GM23338 (cell line): ENCODE data around the gene HCAR1. TPM values are rescaled to one million over a fixed set of nuclear protein-coding genes. Genes with fewer than 3 reads are reported as not detected.

Experiments
- ATAC-seq: fragments of 200-7000 bp; cut with Tn5 transposase; 3 replicates; pipeline ENCODE4 v1.9.1; 2020
- DNase-seq: peaks from one replicate; pipeline ENCODE4 v3.0.0-alpha.2; 2015; ENCODE audit warnings: low spot score
- H2AFZ ChIP-seq: fragments of 200-600 bp; sonication (generic); 2 replicates; pipeline ENCODE4 v1.8.0; 2016; ENCODE audit warnings: antibody characterized with exemption, mild to moderate bottlenecking, moderate library complexity
- H3F3A ChIP-seq: fragments of 200-600 bp; sonication (generic); replicated peaks from 2 replicates; pipeline ENCODE4 v1.8.0; 2017; ENCODE audit warnings: antibody characterized with exemption, mixed run types, low read depth
- H3K27ac ChIP-seq: fragments of 200-600 bp; sonication (generic); 2 replicates; pipeline ENCODE4 v1.6.1; 2016; ENCODE audit warnings: low read depth
- H3K27me3 ChIP-seq: fragments of 200-600 bp; sonication (generic); 2 replicates; pipeline ENCODE4 v1.8.0; 2016; ENCODE audit warnings: mild to moderate bottlenecking, mixed run types, moderate library complexity; ENCODE audit not compliant: insufficient read depth
- H3K36me3 ChIP-seq: fragments of 200-600 bp; sonication (generic); 2 replicates; pipeline ENCODE4 v1.8.0; 2016; ENCODE audit warnings: mild to moderate bottlenecking; ENCODE audit not compliant: insufficient read depth
- H3K4me1 ChIP-seq: fragments of 200-600 bp; sonication (generic); 2 replicates; pipeline ENCODE4 v1.8.0; 2016; ENCODE audit warnings: mild to moderate bottlenecking, moderate library complexity; ENCODE audit not compliant: insufficient read depth
- H3K4me2 ChIP-seq: fragments of 200-600 bp; sonication (generic); 2 replicates; pipeline ENCODE4 v1.7.1; 2017; ENCODE audit warnings: mixed run types
- H3K4me3 ChIP-seq: fragments of 200-600 bp; sonication (generic); 2 replicates; pipeline ENCODE4 v1.6.1; 2016; ENCODE audit warnings: mixed run types
- H3K79me2 ChIP-seq: fragments of 200-600 bp; sonication (generic); replicated peaks from 2 replicates; pipeline ENCODE4 v1.8.0; 2017; ENCODE audit warnings: mild to moderate bottlenecking; ENCODE audit not compliant: insufficient read depth
- H3K9me2 ChIP-seq: fragments of 200-600 bp; sonication (generic); 2 replicates; pipeline ENCODE4 v1.8.0; 2017; ENCODE audit not compliant: insufficient read depth
- H4K20me1 ChIP-seq: fragments of 200-600 bp; sonication (generic); replicated peaks from 2 replicates; pipeline ENCODE4 v1.8.0; 2017; ENCODE audit warnings: mild to moderate bottlenecking; ENCODE audit not compliant: insufficient read depth
- H3K27ac Mint-ChIP-seq: 2 replicates; pipeline ENCODE4 v1.8.0; 2020; ENCODE audit warnings: inconsistent platforms, mild to moderate bottlenecking, moderate library complexity, mixed read lengths
- H3K27me3 Mint-ChIP-seq: 3 replicates; pipeline ENCODE4 v1.8.0; 2022; ENCODE audit warnings: low read depth, mild to moderate bottlenecking, moderate library complexity, mixed read lengths, inconsistent platforms; ENCODE audit not compliant: insufficient read depth, poor library complexity
- H3K36me3 Mint-ChIP-seq: 3 replicates; pipeline ENCODE4 v1.8.0; 2021; ENCODE audit warnings: low read depth, mild to moderate bottlenecking, inconsistent platforms, moderate library complexity, mixed read lengths
- H3K4me1 Mint-ChIP-seq: 3 replicates; pipeline ENCODE4 v1.8.0; 2020; ENCODE audit warnings: mild to moderate bottlenecking, inconsistent platforms, mixed read lengths
- H3K4me3 Mint-ChIP-seq: 3 replicates; pipeline ENCODE4 v1.8.0; 2021; ENCODE audit warnings: moderate library complexity, mild to moderate bottlenecking, inconsistent platforms, mixed read lengths
- H3K9me3 Mint-ChIP-seq: 3 replicates; pipeline ENCODE4 v1.8.0; 2020; ENCODE audit warnings: moderate library complexity, mild to moderate bottlenecking, inconsistent platforms, mixed read lengths
- CREB1 ChIP-seq: fragments of 250-450 bp; sonication (Bioruptor Pico); IDR thresholded peaks from 2 replicates; pipeline ENCODE4 v1.5.0; 2020; ENCODE audit warnings: low read depth, mild to moderate bottlenecking, moderate library complexity
- EZH2 ChIP-seq: fragments of 200-600 bp; sonication (generic); IDR thresholded peaks from one replicate; pipeline ENCODE4 v1.8.0; 2017; ENCODE audit warnings: antibody characterized with exemption, mild to moderate bottlenecking, low read depth; ENCODE audit not compliant: unreplicated experiment
- EZH2phosphoT487 ChIP-seq: fragments of 200-600 bp; sonication (generic); IDR thresholded peaks from one replicate; pipeline ENCODE4 v1.8.1; 2018; ENCODE audit warnings: antibody characterized with exemption; ENCODE audit not compliant: unreplicated experiment
- JUNB ChIP-seq: IDR thresholded peaks from one replicate; pipeline ENCODE4 v1.6.1; 2016; ENCODE audit warnings: antibody characterized with exemption; ENCODE audit not compliant: unreplicated experiment
- NANOG ChIP-seq: IDR thresholded peaks from 2 replicates; pipeline ENCODE4 v1.6.1; 2016; ENCODE audit warnings: antibody characterized with exemption, borderline replicate concordance
- POLR2AphosphoS5 ChIP-seq: IDR thresholded peaks from 2 replicates; pipeline ENCODE4 v1.6.1; 2016; ENCODE audit warnings: antibody characterized with exemption, low read depth
- STAT1 ChIP-seq: IDR thresholded peaks from one replicate; pipeline ENCODE4 v1.6.1; 2016; ENCODE audit warnings: antibody characterized with exemption; ENCODE audit not compliant: unreplicated experiment
- ZNF114 ChIP-seq: fragments of 250-450 bp; sonication (Bioruptor Pico); IDR thresholded peaks from 2 replicates; pipeline ENCODE4 v1.5.0; 2020; ENCODE audit warnings: mild to moderate bottlenecking, moderate library complexity
- ZNF331 ChIP-seq: fragments of 250-450 bp; sonication (Bioruptor Pico); IDR thresholded peaks from 2 replicates; pipeline ENCODE4 v1.5.0; 2020; ENCODE audit warnings: low read depth, mild to moderate bottlenecking, moderate library complexity
- polyA plus RNA-seq: library from polyadenylated mRNA; unstranded; fragments of >200 nt; fragmentation: Nextera tagmentation; extraction: Ambion mirVana; gene quantifications from 2 replicates; pipeline ENCODE4 v1.2.1, GENCODE V29; 2016
- total RNA-seq: library from RNA; depleted of rRNA; stranded (reverse); fragments of >200 nt; shearing (Covaris generic); gene quantifications from 2 replicates; pipeline ENCODE4 v1.2.3, GENCODE V29; 2014
- TF ChIP-seq, protein P1 (sequence below), 2 experiments: fragments of 200-600 bp in 1 of 2; sonication (generic) in 1 of 2; conservative IDR thresholded peaks; 2 replicates each; pipeline versions ENCODE4 v1.5.1 to v1.6.1; 2016 to 2017; ENCODE audit warnings: antibody characterized with exemption in 2 of 2, low read depth in 2 of 2, mild to moderate bottlenecking in 2 of 2, moderate library complexity in 1 of 2
- TF ChIP-seq, protein P2 (sequence below): IDR thresholded peaks from one replicate; pipeline ENCODE4 v1.6.1; 2018; ENCODE audit warnings: antibody characterized with exemption; ENCODE audit not compliant: unreplicated experiment
- TF ChIP-seq, protein P3 (sequence below): IDR thresholded peaks from 2 replicates; pipeline ENCODE4 v1.6.1; 2016; ENCODE audit warnings: antibody characterized with exemption
- TF ChIP-seq, protein P4 (sequence below): fragments of 250-450 bp; sonication (Bioruptor Pico); IDR thresholded peaks from 2 replicates; pipeline ENCODE4 v1.5.0; 2020; ENCODE audit warnings: mild to moderate bottlenecking, moderate library complexity

HCAR1 gene
- total and polyA plus RNA-seq, 2 experiments from 2014 or later = 0.17 TPM; not detected in 1

DNA sequence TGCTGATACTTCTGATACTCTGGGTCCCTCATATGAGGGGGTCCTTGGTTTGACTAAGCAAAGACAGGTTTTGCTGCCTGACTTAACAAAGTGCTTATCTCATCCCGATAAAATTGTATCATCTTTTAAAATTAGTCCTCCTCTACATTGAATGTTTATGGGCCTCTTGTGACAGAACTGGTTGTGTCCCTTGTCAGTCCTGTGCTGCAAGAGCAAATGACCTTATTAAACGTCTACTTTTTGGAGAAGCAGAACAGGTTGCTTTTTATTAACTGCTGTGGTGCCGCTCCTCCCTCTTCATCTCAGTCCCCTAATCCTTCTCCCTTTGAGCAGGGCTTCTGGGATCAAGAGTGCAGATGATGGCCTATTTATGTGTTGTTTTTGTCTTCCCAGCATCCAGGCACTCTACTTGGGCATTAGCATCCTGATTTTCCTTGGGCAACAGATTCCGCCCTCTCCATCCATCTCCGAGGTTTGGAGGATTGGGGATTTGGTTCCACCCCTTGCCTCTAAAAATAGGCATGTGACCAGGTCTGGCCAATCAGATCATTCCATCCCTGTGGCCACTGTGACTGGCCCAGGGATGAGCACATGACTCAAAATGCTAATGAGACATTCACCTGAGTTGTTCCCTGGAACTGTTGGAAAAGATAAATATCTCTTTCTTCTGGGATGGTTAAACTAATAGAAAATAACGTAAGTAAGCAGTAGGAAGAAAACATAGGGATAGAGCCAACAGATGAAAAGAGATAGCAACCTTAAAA is 19.1 kb upstream of the HCAR1 start:
- peaks cover 3% of the 10 kb centered on the region; the same call in 1 of the 3 replicates for H3K9me3 Mint-ChIP-seq
- ATAC-seq (no peak), DNase-seq (peak; percentile 70)
- Histone ChIP-seq H3K79me2 (peaks cover 19% of the 10 kb centered on the region), H3F3A (no peaks in the 10 kb centered on the region), H3K4me3 (no peak overlapping the region), H3K9me2 (no peaks in the 10 kb centered on the region), H3K36me3 (peaks cover 9% of the 10 kb centered on the region), H3K27ac (peak overlapping the region; percentile 10; the same call in 1 of the 2 replicates), H4K20me1 (0 out of 2 replicates have a peak, but pooled peaks cover under 1% of the 10 kb centered on the region), H3K27me3 (no peaks in the 10 kb centered on the region), H3K4me2 (no peak overlapping the region), H3K4me1 (peaks cover 13% of the 10 kb centered on the region), H2AFZ (no peak overlapping the region)
- peaks cover 22% of the 10 kb centered on the region for H3K36me3 Mint-ChIP-seq
- H3K4me1 Mint-ChIP-seq = peaks cover 25% of the 10 kb centered on the region
- H3K27me3 Mint-ChIP-seq = peaks cover 6% of the 10 kb centered on the region
- TF ChIP-seq EZH2 (no peak), ZNF114 (CRISPR knock-in tag) (no peak), JUNB (no peak), STAT1 (no peak), POLR2AphosphoS5 (no peak), CREB1 (CRISPR knock-in tag) (no peak), ZNF331 (CRISPR knock-in tag) (no peak), NANOG (no peak), EZH2phosphoT487 (no peak)
- TF ChIP-seq, protein P1, sequence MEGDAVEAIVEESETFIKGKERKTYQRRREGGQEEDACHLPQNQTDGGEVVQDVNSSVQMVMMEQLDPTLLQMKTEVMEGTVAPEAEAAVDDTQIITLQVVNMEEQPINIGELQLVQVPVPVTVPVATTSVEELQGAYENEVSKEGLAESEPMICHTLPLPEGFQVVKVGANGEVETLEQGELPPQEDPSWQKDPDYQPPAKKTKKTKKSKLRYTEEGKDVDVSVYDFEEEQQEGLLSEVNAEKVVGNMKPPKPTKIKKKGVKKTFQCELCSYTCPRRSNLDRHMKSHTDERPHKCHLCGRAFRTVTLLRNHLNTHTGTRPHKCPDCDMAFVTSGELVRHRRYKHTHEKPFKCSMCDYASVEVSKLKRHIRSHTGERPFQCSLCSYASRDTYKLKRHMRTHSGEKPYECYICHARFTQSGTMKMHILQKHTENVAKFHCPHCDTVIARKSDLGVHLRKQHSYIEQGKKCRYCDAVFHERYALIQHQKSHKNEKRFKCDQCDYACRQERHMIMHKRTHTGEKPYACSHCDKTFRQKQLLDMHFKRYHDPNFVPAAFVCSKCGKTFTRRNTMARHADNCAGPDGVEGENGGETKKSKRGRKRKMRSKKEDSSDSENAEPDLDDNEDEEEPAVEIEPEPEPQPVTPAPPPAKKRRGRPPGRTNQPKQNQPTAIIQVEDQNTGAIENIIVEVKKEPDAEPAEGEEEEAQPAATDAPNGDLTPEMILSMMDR (conservative IDR thresholded peaks at IDR 0.05; ENCODE audit: low read depth in 2 of 2) = no peak
- TF ChIP-seq, protein P2, sequence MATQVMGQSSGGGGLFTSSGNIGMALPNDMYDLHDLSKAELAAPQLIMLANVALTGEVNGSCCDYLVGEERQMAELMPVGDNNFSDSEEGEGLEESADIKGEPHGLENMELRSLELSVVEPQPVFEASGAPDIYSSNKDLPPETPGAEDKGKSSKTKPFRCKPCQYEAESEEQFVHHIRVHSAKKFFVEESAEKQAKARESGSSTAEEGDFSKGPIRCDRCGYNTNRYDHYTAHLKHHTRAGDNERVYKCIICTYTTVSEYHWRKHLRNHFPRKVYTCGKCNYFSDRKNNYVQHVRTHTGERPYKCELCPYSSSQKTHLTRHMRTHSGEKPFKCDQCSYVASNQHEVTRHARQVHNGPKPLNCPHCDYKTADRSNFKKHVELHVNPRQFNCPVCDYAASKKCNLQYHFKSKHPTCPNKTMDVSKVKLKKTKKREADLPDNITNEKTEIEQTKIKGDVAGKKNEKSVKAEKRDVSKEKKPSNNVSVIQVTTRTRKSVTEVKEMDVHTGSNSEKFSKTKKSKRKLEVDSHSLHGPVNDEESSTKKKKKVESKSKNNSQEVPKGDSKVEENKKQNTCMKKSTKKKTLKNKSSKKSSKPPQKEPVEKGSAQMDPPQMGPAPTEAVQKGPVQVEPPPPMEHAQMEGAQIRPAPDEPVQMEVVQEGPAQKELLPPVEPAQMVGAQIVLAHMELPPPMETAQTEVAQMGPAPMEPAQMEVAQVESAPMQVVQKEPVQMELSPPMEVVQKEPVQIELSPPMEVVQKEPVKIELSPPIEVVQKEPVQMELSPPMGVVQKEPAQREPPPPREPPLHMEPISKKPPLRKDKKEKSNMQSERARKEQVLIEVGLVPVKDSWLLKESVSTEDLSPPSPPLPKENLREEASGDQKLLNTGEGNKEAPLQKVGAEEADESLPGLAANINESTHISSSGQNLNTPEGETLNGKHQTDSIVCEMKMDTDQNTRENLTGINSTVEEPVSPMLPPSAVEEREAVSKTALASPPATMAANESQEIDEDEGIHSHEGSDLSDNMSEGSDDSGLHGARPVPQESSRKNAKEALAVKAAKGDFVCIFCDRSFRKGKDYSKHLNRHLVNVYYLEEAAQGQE = no peak
- TF ChIP-seq, protein P3, sequence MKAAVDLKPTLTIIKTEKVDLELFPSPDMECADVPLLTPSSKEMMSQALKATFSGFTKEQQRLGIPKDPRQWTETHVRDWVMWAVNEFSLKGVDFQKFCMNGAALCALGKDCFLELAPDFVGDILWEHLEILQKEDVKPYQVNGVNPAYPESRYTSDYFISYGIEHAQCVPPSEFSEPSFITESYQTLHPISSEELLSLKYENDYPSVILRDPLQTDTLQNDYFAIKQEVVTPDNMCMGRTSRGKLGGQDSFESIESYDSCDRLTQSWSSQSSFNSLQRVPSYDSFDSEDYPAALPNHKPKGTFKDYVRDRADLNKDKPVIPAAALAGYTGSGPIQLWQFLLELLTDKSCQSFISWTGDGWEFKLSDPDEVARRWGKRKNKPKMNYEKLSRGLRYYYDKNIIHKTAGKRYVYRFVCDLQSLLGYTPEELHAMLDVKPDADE = no peak
- TF ChIP-seq, protein P4, sequence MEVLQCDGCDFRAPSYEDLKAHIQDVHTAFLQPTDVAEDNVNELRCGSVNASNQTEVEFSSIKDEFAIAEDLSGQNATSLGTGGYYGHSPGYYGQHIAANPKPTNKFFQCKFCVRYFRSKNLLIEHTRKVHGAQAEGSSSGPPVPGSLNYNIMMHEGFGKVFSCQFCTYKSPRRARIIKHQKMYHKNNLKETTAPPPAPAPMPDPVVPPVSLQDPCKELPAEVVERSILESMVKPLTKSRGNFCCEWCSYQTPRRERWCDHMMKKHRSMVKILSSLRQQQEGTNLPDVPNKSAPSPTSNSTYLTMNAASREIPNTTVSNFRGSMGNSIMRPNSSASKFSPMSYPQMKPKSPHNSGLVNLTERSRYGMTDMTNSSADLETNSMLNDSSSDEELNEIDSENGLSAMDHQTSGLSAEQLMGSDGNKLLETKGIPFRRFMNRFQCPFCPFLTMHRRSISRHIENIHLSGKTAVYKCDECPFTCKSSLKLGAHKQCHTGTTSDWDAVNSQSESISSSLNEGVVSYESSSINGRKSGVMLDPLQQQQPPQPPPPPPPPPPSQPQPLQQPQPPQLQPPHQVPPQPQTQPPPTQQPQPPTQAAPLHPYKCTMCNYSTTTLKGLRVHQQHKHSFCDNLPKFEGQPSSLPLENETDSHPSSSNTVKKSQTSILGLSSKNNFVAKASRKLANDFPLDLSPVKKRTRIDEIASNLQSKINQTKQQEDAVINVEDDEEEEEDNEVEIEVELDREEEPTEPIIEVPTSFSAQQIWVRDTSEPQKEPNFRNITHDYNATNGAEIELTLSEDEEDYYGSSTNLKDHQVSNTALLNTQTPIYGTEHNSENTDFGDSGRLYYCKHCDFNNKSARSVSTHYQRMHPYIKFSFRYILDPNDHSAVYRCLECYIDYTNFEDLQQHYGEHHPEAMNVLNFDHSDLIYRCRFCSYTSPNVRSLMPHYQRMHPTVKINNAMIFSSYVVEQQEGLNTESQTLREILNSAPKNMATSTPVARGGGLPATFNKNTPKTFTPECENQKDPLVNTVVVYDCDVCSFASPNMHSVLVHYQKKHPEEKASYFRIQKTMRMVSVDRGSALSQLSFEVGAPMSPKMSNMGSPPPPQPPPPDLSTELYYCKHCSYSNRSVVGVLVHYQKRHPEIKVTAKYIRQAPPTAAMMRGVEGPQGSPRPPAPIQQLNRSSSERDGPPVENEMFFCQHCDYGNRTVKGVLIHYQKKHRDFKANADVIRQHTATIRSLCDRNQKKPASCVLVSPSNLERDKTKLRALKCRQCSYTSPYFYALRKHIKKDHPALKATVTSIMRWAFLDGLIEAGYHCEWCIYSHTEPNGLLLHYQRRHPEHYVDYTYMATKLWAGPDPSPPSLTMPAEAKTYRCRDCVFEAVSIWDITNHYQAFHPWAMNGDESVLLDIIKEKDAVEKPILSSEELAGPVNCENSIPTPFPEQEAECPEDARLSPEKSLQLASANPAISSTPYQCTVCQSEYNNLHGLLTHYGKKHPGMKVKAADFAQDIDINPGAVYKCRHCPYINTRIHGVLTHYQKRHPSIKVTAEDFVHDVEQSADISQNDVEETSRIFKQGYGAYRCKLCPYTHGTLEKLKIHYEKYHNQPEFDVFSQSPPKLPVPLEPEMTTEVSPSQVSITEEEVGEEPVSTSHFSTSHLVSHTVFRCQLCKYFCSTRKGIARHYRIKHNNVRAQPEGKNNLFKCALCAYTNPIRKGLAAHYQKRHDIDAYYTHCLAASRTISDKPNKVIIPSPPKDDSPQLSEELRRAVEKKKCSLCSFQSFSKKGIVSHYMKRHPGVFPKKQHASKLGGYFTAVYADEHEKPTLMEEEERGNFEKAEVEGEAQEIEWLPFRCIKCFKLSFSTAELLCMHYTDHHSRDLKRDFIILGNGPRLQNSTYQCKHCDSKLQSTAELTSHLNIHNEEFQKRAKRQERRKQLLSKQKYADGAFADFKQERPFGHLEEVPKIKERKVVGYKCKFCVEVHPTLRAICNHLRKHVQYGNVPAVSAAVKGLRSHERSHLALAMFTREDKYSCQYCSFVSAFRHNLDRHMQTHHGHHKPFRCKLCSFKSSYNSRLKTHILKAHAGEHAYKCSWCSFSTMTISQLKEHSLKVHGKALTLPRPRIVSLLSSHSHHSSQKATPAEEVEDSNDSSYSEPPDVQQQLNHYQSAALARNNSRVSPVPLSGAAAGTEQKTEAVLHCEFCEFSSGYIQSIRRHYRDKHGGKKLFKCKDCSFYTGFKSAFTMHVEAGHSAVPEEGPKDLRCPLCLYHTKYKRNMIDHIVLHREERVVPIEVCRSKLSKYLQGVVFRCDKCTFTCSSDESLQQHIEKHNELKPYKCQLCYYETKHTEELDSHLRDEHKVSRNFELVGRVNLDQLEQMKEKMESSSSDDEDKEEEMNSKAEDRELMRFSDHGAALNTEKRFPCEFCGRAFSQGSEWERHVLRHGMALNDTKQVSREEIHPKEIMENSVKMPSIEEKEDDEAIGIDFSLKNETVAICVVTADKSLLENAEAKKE = no peak
- peak overlapping the region; percentile 77 for H3K27ac Mint-ChIP-seq
- H3K4me3 Mint-ChIP-seq = peak overlapping the region; percentile 31; the same call in 1 of the 3 replicates
